Smooth muscle cell (in vitro differentiated cells): ENCODE measurements around the gene PRDM1. TPM values are rescaled to one million over a fixed set of nuclear protein-coding genes. Genes with fewer than 3 reads are reported as not detected.
A peak's percentile ranks its signal among the peaks of the same experiment; 100 is the strongest.

Experiments
- DNase-seq: peaks from one replicate; lab custom pipeline; 2025; ENCODE audit not compliant: unreplicated experiment; lab: John Stamatoyannopoulos, UW
- H2AFZ ChIP-seq: fragments of 200-600 bp; sonication (generic); 2 replicates; pipeline ENCODE4 v1.6.0; 2016; ENCODE audit warnings: antibody characterized with exemption, low read depth, mild to moderate bottlenecking
- H3F3A ChIP-seq: fragments of 200-600 bp; sonication (generic); 2 replicates; pipeline ENCODE4 v1.6.0; 2017; ENCODE audit warnings: antibody characterized with exemption, low read depth
- H3K27ac ChIP-seq: fragments of 200-600 bp; sonication (generic); 2 replicates; pipeline ENCODE4 v1.5.1; 2016; ENCODE audit warnings: low read depth, mild to moderate bottlenecking
- H3K27me3 ChIP-seq: fragments of 200-600 bp; sonication (generic); 2 replicates; pipeline ENCODE4 v1.6.1; 2016; ENCODE audit warnings: low read depth, mild to moderate bottlenecking
- H3K36me3 ChIP-seq: fragments of 200-600 bp; sonication (generic); 2 replicates; pipeline ENCODE4 v1.5.1; 2016; ENCODE audit warnings: low read depth
- H3K4me1 ChIP-seq: fragments of 200-600 bp; sonication (generic); 2 replicates; pipeline ENCODE4 v1.5.1; 2016; ENCODE audit warnings: low read depth
- H3K4me2 ChIP-seq: fragments of 200-600 bp; sonication (generic); 2 replicates; pipeline ENCODE4 v1.6.0; 2016; ENCODE audit warnings: mild to moderate bottlenecking
- H3K4me3 ChIP-seq: fragments of 200-600 bp; sonication (generic); 2 replicates; pipeline ENCODE4 v1.5.1; 2016; ENCODE audit warnings: mild to moderate bottlenecking
- H3K79me2 ChIP-seq: fragments of 200-600 bp; sonication (generic); 2 replicates; pipeline ENCODE4 v1.6.0; 2016; ENCODE audit warnings: low read depth, mild to moderate bottlenecking
- H3K9ac ChIP-seq: fragments of 200-600 bp; sonication (generic); 2 replicates; pipeline ENCODE4 v1.6.0; 2016; ENCODE audit warnings: low read depth
- H3K9me3 ChIP-seq: fragments of 200-600 bp; sonication (generic); replicated peaks from 2 replicates; pipeline ENCODE4 v1.5.1; 2016; ENCODE audit warnings: low read depth
- H4K20me1 ChIP-seq: fragments of 200-600 bp; sonication (generic); 2 replicates; pipeline ENCODE4 v1.6.0; 2016; ENCODE audit warnings: low read depth
- WGBS: methylation state at CpG from one replicate; pipeline ENCODE4 v1.1.7; 2016; ENCODE audit warnings: low lambda C conversion rate; 5-methylcytosine and 5-hydroxymethylcytosine counted together
- polyA plus RNA-seq: library from polyadenylated mRNA; unstranded; fragments of >200 nt; fragmentation: Nextera tagmentation; extraction: Ambion mirVana; gene quantifications from 2 replicates; pipeline ENCODE4 v1.2.1, GENCODE V29; 2016
- total RNA-seq: library from RNA; depleted of rRNA; stranded (reverse); fragments of >200 nt; gene quantifications from 2 replicates; pipeline ENCODE4 v1.2.3, GENCODE V29; 2014
- TF ChIP-seq, protein P1 (sequence below): fragments of 200-600 bp; sonication (generic); IDR thresholded peaks from 2 replicates; pipeline ENCODE4 v1.5.1; 2017; ENCODE audit warnings: borderline replicate concordance, mild to moderate bottlenecking, antibody characterized with exemption; ENCODE audit not compliant: insufficient read depth, poor library complexity, severe bottlenecking

PRDM1 gene
- total and polyA plus RNA-seq, 2 experiments from 2014 or later: 15.1 to 15.6 TPM

- Histone ChIP-seq H3K36me3 (no peaks in the 10 kb centered on the region), H3K9me3 (no peaks in the 10 kb centered on the region), H3F3A (no peaks in the 10 kb centered on the region), H3K9ac (no peak overlapping the region), H3K4me1 (peaks cover 12% of the 10 kb centered on the region), H3K4me3 (peak overlapping the region; percentile 43), H4K20me1 (no peaks in the 10 kb centered on the region), H3K27me3 (peaks cover 17% of the 10 kb centered on the region), H2AFZ (no peak overlapping the region), H3K27ac (no peak overlapping the region), H3K4me2 (no peak overlapping the region), H3K79me2 (no peaks in the 10 kb centered on the region)
- WGBS: 95% methylated on average over 1 of the region's 1 CpG
- TF ChIP-seq, protein P1, sequence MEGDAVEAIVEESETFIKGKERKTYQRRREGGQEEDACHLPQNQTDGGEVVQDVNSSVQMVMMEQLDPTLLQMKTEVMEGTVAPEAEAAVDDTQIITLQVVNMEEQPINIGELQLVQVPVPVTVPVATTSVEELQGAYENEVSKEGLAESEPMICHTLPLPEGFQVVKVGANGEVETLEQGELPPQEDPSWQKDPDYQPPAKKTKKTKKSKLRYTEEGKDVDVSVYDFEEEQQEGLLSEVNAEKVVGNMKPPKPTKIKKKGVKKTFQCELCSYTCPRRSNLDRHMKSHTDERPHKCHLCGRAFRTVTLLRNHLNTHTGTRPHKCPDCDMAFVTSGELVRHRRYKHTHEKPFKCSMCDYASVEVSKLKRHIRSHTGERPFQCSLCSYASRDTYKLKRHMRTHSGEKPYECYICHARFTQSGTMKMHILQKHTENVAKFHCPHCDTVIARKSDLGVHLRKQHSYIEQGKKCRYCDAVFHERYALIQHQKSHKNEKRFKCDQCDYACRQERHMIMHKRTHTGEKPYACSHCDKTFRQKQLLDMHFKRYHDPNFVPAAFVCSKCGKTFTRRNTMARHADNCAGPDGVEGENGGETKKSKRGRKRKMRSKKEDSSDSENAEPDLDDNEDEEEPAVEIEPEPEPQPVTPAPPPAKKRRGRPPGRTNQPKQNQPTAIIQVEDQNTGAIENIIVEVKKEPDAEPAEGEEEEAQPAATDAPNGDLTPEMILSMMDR: no peak
- DNase-seq: no peak
Observed at GRCh38 chr6:106046854-106047200, 39.3 kb upstream of the PRDM1 start.

DNA sequence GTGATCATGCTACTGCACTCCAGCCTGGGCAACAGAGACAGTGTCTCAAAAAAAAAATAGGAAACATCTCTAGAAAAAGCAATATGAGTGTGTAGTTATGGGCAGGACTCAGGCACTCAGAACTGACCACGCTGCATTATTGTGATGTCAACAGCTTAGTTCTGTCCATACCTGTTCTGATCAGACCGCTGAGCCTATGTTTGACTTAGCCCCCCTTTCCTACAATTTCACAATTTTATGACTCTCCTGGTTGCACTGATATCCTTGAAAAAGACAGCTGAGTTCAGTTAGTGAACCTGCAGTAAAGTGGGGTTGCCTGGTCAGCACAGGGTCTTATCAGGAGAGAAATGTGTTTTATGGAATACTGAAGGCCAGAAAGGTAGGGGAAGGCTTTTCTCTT, 37.8 kb upstream of the PRDM1 start:
- H3K4me3 ChIP-seq: peak overlapping the region; percentile 43
- no peak for DNase-seq
- peaks cover 21% of the 10 kb centered on the region for H3K27me3 ChIP-seq
- H3K9ac ChIP-seq: no peak overlapping the region
- 93% methylated on average over 2 of the region's 2 CpGs for WGBS
- no peaks in the 10 kb centered on the region for H3F3A ChIP-seq
- H3K4me2 ChIP-seq: no peak overlapping the region
- no peaks in the 10 kb centered on the region for H4K20me1 ChIP-seq
- no peaks in the 10 kb centered on the region for H3K36me3 ChIP-seq
- peaks cover 12% of the 10 kb centered on the region for H3K4me1 ChIP-seq
- no peaks in the 10 kb centered on the region for H3K9me3 ChIP-seq
- H2AFZ ChIP-seq: no peak overlapping the region
- H3K79me2 ChIP-seq: no peaks in the 10 kb centered on the region
- TF ChIP-seq, protein P1: no peak
- H3K27ac ChIP-seq: no peak overlapping the region

- Histone ChIP-seq H3K9me3 (no peaks in the 10 kb centered on the region), H3K4me1 (peaks cover 12% of the 10 kb centered on the region), H3K4me3 (peak overlapping the region; percentile 32), H3F3A (no peaks in the 10 kb centered on the region), H3K36me3 (no peaks in the 10 kb centered on the region), H3K27ac (no peak overlapping the region), H3K9ac (no peak overlapping the region), H2AFZ (no peak overlapping the region), H3K79me2 (no peaks in the 10 kb centered on the region), H4K20me1 (no peaks in the 10 kb centered on the region), H3K4me2 (no peak overlapping the region), H3K27me3 (peaks cover 27% of the 10 kb centered on the region)
- DNase-seq: no peak
- WGBS: 72% methylated on average over 4 of the region's 4 CpGs
- TF ChIP-seq, protein P1: no peak
Observed at GRCh38 chr6:106050538-106050937, 35.6 kb upstream of the PRDM1 start.

DNA sequence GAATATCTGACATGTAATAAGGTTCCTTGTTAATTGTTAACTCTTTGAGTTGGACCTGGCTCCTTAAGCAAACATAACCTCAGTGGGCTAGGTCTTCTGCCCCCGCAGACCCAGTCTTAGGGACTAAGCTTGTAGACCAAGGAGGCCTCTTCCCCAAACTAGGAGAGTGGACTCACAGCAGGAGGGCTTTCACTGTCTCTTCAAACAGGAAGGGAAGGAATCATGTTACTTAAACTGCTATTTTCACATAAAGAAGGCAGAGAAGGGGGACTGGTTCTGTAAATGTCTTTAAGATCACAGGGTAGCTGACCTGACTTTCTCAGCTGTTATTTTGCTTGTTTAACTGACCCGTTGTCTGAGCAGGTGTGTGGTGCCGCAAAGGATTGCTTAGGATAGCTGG, 34.9 kb upstream of the PRDM1 start:
- Histone ChIP-seq H3K4me3 (peak overlapping the region; percentile 34), H3F3A (no peaks in the 10 kb centered on the region), H4K20me1 (no peaks in the 10 kb centered on the region), H3K4me2 (no peak overlapping the region), H3K9me3 (no peaks in the 10 kb centered on the region), H3K79me2 (no peaks in the 10 kb centered on the region), H3K36me3 (no peaks in the 10 kb centered on the region), H3K4me1 (peaks cover 19% of the 10 kb centered on the region), H3K9ac (no peak overlapping the region), H3K27ac (no peak overlapping the region), H2AFZ (no peak overlapping the region), H3K27me3 (peaks cover 27% of the 10 kb centered on the region)
- 54% methylated on average over 3 of the region's 3 CpGs for WGBS
- no peak for DNase-seq
- TF ChIP-seq, protein P1: no peak
